Activated naive CD4-positive, alpha-beta T cell treated with anti-CD3 and anti-CD28 coated beads for 36 hours (primary cell): Measurements from ENCODE around the gene NELL2. TPM values are rescaled to one million over a fixed set of nuclear protein-coding genes. Genes with fewer than 3 reads are reported as not detected.
"Not testable (repeated sequence)": the region's sequence is repeated elsewhere in the genome, so short reads cannot be mapped to it uniquely, and the experiment has no call there.

Source experiments
- CTCF ChIA-PET: fragments of 350-600 bp; sonication (Branson Sonifier 250); formaldehyde crosslinking; loops from one replicate; lab custom pipeline; 2021; ENCODE audit warnings: antibody characterized with exemption; lab: Charles Lee
- DNase-seq: peaks from one replicate; pipeline ENCODE4 v3.0.0-alpha.2; 2020
- H3K27ac Mint-ChIP-seq: one replicate; pipeline ENCODE4 v1.8.0; 2021; ENCODE audit warnings: mild to moderate bottlenecking, mixed read lengths
- H3K27me3 Mint-ChIP-seq: one replicate; pipeline ENCODE4 v1.8.0; 2021; ENCODE audit warnings: low read depth, mixed read lengths
- H3K36me3 Mint-ChIP-seq: one replicate; pipeline ENCODE4 v1.8.0; 2021; ENCODE audit warnings: low read depth, mixed read lengths
- H3K4me1 Mint-ChIP-seq: one replicate; pipeline ENCODE4 v1.8.0; 2021; ENCODE audit warnings: low read depth, mixed read lengths
- H3K4me3 Mint-ChIP-seq: one replicate; pipeline ENCODE4 v1.8.0; 2021; ENCODE audit warnings: mild to moderate bottlenecking, moderate library complexity, mixed read lengths
- H3K9me3 Mint-ChIP-seq: one replicate; pipeline ENCODE4 v1.8.0; 2021; ENCODE audit warnings: mixed read lengths
- intact Hi-C: fragments of 100-400 bp; cut with micrococcal nuclease; formaldehyde crosslinking; loops from one replicate; pipeline ENCODE4 v1.15.1; 2023
- total RNA-seq, 2 experiments: library from RNA; stranded (reverse); gene quantifications; one replicate each; pipeline ENCODE4 v1.2.3, GENCODE V29; 2021

NELL2 gene
- total RNA-seq, 2 experiments from 2014 or later = 61.9 to 72.2 TPM

DNA sequence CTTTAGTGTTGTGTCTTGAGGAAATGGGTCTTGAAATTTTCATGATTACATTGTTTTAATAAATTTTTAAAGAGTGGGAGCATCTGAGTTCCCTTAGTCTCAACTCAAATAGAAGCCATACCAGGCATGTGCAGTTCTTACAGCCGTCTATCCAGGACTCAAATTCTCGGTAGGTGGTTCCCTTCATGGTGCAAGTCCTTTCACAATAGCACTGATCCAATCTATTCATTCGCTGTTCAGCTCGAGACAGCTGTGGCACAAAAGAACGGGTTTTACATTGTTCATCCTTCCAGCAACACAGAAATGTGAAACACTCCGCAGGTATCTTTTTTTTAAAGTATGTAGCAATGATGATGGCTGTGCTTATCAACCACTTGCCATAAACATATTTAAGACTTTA is 100.2 kb downstream of the NELL2 start:
- Mint-ChIP-seq H3K27me3 (no peaks in the 10 kb centered on the region), H3K36me3 (peaks cover 16% of the 10 kb centered on the region), H3K4me1 (peaks cover 16% of the 10 kb centered on the region), H3K27ac (no peak overlapping the region), H3K4me3 (no peak overlapping the region), H3K9me3 (no peaks in the 10 kb centered on the region)
- intact Hi-C loops = loop anchor here (2.0 to 10.0 kb wide), 3 partner anchors 37 to 821 kb away; no protein-coding TSS in a partner anchor
- CTCF ChIA-PET = interaction anchor here (0.7 to 5.4 kb wide), 4 partner anchors 37 to 155 kb away, joined by 3 to 81 read pairs (median 4); partner anchors contain the start of gene NELL2
- DNase-seq = no peak

DNA sequence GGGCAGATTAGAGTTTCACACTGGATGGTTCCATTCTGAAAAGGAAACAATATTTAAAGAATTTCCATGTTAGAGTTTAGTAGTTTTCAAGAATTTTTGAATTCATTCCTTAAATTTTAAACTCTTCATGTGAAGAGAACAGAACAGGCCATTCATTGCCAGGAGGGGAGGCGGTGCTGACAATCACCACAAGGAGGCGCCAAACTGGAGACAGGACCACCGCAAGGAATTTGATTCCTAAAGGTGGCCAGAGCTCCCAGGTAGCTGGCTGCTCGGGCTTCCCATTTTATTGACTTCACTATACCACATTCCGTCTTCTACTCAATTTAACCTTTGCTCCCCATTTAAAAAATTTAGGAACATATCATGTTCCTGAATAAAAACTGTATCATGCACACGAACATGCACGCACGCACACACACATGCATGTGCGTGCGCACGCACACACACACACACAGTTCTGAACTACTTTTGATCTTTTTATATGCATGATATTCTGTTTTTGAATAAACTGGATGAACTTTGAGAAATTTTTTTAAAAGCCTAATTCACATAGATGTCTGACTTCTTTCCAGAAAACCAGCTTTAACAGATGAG is 101.2 kb downstream of the NELL2 start:
- Mint-ChIP-seq H3K9me3 (no peaks in the 10 kb centered on the region), H3K36me3 (peaks cover 13% of the 10 kb centered on the region), H3K4me3 (no peak overlapping the region), H3K4me1 (peaks cover 8% of the 10 kb centered on the region), H3K27me3 (no peaks in the 10 kb centered on the region), H3K27ac (no peak overlapping the region)
- CTCF ChIA-PET = interaction anchor here (0.7 to 5.4 kb wide), 14 partner anchors 8 to 202 kb away, joined by 3 to 81 read pairs (median 4); partner anchors contain the start of gene NELL2
- peak; percentile 75 for DNase-seq
- intact Hi-C loops = loop anchor here (1.0 to 10.0 kb wide), 5 partner anchors 38 to 820 kb away; no protein-coding TSS in a partner anchor

DNA sequence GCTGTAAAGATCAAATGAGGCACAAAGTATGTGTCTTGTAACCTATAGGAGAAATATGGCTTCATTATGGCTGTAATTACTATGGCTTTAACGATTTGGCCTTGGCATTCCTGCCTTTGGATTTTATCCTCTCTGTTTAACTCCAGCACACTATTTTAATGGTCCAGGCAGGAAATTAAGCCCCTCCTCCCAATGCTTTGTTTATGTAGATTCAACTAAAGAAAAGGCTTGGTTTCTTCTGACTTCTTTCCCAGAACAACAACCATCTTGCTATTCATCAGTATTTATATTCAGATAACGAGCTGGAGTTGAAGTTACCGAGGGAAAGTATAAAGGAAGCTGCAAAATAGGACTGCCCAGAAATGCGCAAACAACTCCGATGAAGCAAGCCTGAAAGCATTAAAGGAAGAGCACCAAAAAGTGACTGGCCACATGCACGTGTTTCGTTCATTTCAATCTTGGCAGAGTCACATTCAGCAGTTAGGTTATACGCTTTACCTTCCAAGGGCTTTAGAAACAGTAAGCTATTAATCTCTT is 104.6 kb downstream of the NELL2 start:
- CTCF ChIA-PET = interaction anchor here (1.5 to 1.7 kb wide), 2 partner anchors 103 to 177 kb away, joined by 3 to 6 read pairs; no protein-coding TSS in a partner anchor
- H3K4me3 Mint-ChIP-seq = no peak overlapping the region
- no peak for DNase-seq
- no peaks in the 10 kb centered on the region for H3K9me3 Mint-ChIP-seq
- no peak overlapping the region for H3K27ac Mint-ChIP-seq
- H3K27me3 Mint-ChIP-seq = no peaks in the 10 kb centered on the region
- intact Hi-C loops = loop anchor here (10.0 kb wide), 2 partner anchors 757 to 817 kb away; no protein-coding TSS in a partner anchor
- peaks cover 3% of the 10 kb centered on the region for H3K4me1 Mint-ChIP-seq
- H3K36me3 Mint-ChIP-seq = peaks cover 12% of the 10 kb centered on the region

DNA sequence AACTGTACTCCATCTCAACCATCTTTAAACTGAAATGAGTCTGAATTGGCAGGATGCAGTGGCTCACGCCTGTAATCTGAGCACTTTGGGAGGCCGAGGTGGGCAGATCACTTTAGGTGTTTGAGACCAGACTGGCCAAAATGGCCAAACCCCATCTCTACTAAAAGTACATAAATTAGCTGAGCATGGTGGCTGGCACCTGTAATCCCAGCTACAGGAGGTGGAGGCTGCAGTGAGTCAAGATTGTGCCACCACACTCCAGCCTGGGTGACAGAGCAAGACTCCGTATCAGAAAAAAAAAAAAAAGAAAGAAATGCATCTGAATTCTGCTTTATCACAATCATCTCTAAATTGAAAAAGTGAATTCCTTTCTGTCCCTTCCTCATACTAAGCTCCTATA is 110.3 kb downstream of the NELL2 start:
- H3K36me3 Mint-ChIP-seq = peaks cover 14% of the 10 kb centered on the region
- no peaks in the 10 kb centered on the region for H3K9me3 Mint-ChIP-seq
- CTCF ChIA-PET = interaction anchor here (0.6 to 1.8 kb wide), 3 partner anchors 9 to 862 kb away, joined by 3 to 4 read pairs (median 3); partner anchors contain the start of gene NELL2
- intact Hi-C loops = no loop called here
- no peaks in the 10 kb centered on the region for H3K4me1 Mint-ChIP-seq
- H3K27me3 Mint-ChIP-seq = no peaks in the 10 kb centered on the region
- DNase-seq = no peak
- H3K27ac Mint-ChIP-seq = no peak overlapping the region
- no peak overlapping the region for H3K4me3 Mint-ChIP-seq

DNA sequence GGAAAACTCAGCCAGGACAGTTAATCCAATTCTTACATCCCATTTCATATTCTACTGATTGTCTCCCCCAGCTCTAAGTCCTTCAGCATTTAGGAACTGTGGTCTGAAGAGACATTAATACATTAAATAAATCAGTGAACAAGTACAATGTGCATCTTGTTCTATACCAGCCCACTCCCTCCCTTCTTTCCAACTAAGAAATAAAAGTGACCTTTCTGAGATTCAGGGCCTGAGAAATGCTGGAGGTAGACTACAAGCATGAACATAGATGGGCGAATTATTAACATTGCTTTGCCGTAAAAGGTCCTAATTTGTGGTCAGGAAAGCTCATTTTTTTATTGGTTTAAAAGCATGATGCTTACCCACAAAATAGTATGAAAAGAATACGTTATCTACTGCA is 113.1 kb downstream of the NELL2 start:
- peaks cover 24% of the 10 kb centered on the region for H3K36me3 Mint-ChIP-seq
- intact Hi-C loops = no loop called here
- CTCF ChIA-PET = interaction anchor here (1.0 kb wide), 1 partner anchor 18 kb away, joined by 3 read pairs; no protein-coding TSS in a partner anchor
- no peak for DNase-seq
- H3K9me3 Mint-ChIP-seq = no peaks in the 10 kb centered on the region
- no peak overlapping the region for H3K4me3 Mint-ChIP-seq
- H3K27ac Mint-ChIP-seq = no peak overlapping the region
- no peaks in the 10 kb centered on the region for H3K27me3 Mint-ChIP-seq
- peaks cover 16% of the 10 kb centered on the region for H3K4me1 Mint-ChIP-seq

DNA sequence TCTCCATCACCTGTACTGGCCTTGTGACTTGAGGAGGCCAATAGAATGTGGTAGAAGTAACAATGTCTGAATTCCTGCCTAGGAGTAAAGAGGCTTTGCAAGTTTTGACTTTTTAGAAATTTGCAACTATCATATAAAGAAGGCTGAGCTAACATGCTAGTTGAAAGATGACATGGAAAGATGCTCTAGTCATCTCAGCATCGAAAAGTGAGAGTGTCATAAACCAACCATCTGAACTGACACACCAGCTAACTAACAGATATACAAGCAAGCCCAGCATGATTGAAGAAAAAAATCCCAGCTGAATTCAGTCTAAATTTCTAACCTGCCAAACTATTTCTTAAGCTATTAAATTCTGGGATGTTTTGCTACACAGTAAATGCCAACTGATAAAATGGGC is 116.8 kb downstream of the NELL2 start:
- peaks cover 16% of the 10 kb centered on the region for H3K4me1 Mint-ChIP-seq
- intact Hi-C loops = no loop called here
- H3K9me3 Mint-ChIP-seq = no peaks in the 10 kb centered on the region
- peaks cover 25% of the 10 kb centered on the region for H3K36me3 Mint-ChIP-seq
- no peak for DNase-seq
- no peaks in the 10 kb centered on the region for H3K27me3 Mint-ChIP-seq
- CTCF ChIA-PET = no interaction called here
- H3K4me3 Mint-ChIP-seq = no peak overlapping the region
- H3K27ac Mint-ChIP-seq = no peak overlapping the region

DNA sequence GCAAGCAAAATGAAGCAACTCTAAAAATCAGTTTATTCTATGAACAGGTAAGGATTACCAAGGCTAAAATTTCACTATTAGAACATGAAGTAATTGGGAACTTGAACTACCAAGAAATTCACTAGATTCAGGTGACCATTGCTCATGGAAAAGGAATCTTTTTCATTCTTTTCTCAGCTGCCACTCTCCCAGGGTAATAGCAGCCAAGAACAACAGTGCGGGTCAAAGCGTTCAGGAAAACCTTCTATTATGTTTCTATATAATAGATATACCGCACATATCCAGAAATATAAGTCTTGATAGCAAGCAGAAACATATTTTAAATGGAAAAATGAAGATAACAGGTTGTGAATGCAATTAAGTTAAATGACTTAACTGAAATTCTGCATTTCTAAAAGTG is 125.6 kb downstream of the NELL2 start:
- Mint-ChIP-seq H3K4me1 (peaks cover 19% of the 10 kb centered on the region), H3K27ac (no peak overlapping the region), H3K36me3 (peaks cover 20% of the 10 kb centered on the region), H3K27me3 (no peaks in the 10 kb centered on the region), H3K9me3 (peaks cover 3% of the 10 kb centered on the region), H3K4me3 (no peak overlapping the region)
- DNase-seq = no peak
- CTCF ChIA-PET = no interaction called here
- intact Hi-C loops = no loop called here

DNA sequence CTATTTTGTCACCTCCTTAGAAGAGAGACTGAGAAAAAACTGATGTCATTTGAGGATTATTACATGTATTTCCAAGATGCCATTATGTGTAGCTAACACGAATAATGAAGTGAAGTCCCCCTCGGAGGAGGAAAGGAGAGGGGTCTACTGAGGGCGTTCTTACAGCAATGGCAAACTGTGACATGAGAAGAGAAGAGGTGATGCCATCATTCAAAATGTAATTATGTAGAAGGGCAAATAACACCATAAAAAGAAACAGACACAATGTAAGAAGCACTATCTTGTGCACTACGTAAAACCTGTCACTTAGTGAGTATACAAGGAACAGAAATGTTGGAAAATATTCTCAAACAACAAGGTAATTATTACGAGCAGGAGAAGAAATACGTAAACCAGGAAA is 126.5 kb downstream of the NELL2 start:
- CTCF ChIA-PET = no interaction called here
- Mint-ChIP-seq H3K36me3 (peaks cover 25% of the 10 kb centered on the region), H3K4me3 (no peak overlapping the region), H3K27me3 (no peaks in the 10 kb centered on the region), H3K4me1 (peaks cover 19% of the 10 kb centered on the region), H3K9me3 (peaks cover 3% of the 10 kb centered on the region), H3K27ac (no peak overlapping the region)
- DNase-seq = no peak
- intact Hi-C loops = no loop called here

DNA sequence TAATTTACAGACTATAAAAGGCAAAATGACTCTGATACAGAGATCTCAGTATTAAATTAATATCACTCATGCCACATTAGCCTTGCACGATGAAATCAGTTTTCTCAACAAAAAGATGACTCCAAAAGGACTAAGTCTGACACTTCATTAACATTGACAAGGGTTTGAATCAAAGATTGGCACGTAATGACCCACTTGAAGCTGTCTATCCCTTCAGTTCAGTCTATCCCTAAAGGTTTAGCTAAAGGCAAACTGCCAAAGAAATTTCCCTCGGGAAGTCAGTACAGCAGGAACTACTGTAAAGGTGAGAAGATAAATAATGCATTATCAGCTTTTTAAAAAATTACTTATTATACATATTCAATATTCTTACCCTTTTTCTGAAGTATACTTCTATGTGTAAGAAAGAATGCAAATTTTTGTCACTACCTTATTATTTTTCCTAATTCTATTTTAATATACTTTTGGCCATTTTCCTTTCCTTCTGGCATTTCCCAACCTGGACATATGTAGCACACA is 127.1 kb downstream of the NELL2 start:
- CTCF ChIA-PET = interaction anchor here (0.6 kb wide), 1 partner anchor 124 kb away, joined by 4 read pairs; no protein-coding TSS in a partner anchor
- Mint-ChIP-seq H3K4me1 (peaks cover 19% of the 10 kb centered on the region), H3K4me3 (no peak overlapping the region), H3K9me3 (peaks cover 5% of the 10 kb centered on the region), H3K27me3 (no peaks in the 10 kb centered on the region), H3K36me3 (peaks cover 26% of the 10 kb centered on the region), H3K27ac (no peak overlapping the region)
- no peak for DNase-seq
- intact Hi-C loops = no loop called here

DNA sequence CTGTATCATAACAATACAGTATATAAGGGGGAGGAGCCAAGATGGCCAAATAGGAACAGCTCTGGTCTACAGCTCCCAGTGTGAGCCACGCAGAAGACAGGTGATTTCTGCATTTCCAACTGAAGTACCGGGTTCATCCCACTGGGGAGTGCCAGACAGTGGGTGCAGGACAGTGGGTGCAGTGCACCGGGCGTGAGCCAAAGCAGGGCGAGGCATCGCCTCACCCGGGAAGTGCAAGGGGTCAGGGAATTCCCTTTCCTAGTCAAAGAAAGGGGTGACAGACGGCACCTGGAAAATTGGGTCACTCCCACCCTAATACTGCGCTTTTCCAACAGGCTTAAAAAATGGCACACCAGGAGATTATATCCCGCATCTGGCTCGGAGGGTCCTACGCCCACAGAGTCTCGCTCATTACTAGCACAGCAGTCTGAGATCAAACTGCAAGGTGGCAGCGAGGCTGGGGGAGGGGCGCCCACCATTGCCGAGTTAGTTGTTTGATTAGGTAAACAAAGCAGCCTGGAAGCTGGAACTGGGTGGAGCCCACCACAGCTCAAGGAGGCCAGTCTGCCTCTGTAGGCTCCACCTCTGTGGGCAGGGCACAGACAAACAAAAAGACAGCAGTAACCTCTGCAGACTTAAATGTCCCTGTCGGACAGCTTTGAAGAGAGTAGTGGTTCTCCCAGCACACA is 134.7 kb downstream of the NELL2 start:
- CTCF ChIA-PET = not testable (repeated sequence)
- peaks cover 46% of the 10 kb centered on the region for H3K36me3 Mint-ChIP-seq

DNA sequence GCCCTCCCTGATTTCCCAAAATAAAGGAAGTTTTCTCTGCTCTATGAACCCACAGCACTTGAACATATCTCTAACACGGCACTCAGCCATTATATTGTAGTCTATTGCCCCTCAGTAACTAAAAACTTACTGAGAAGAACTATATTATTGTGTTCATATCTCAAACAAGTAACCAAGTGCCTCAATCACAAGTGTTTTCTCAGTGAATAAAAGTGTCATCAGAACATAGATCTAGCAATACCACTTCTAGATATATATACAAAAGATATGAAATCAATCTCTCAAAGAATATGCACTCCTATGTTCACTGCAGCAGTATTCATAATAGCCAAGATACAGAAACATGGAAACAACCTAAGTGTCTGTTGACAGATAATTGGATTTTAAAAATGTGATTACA is 138.1 kb downstream of the NELL2 start:
- no peak overlapping the region for H3K27ac Mint-ChIP-seq
- peaks cover 36% of the 10 kb centered on the region for H3K36me3 Mint-ChIP-seq
- CTCF ChIA-PET = no interaction called here
- H3K27me3 Mint-ChIP-seq = no peaks in the 10 kb centered on the region
- H3K4me3 Mint-ChIP-seq = no peak overlapping the region
- no peak for DNase-seq
- peaks cover 11% of the 10 kb centered on the region for H3K9me3 Mint-ChIP-seq
- intact Hi-C loops = no loop called here
- H3K4me1 Mint-ChIP-seq = no peaks in the 10 kb centered on the region

More for the DNA sequence above, 134.7 kb downstream of the NELL2 start:
- H3K27me3 Mint-ChIP-seq, intact Hi-C loops, H3K4me1 Mint-ChIP-seq, H3K9me3 Mint-ChIP-seq, H3K4me3 Mint-ChIP-seq, DNase-seq, H3K27ac Mint-ChIP-seq: not testable (repeated sequence)

DNA sequence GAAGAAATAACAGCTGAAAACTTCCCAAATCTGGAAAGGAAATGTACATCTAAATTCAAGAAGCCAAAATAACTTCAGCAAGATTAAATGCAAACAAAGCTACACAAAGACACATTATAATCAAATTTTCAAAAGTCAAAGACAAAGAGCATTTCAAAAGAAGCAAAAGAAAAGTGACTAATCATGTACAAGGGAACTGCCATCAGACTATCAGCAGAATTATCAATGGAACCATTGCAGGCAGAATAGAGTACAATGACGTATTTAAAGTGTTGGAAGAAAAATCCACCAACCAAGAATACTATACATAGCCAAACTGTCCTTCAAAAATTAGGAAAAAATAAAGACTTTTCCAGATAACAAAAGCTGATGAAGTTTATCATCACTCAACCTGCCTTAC is 147.5 kb downstream of the NELL2 start:
- Mint-ChIP-seq H3K9me3 (peaks cover 27% of the 10 kb centered on the region), H3K27ac (no peak overlapping the region), H3K4me3 (no peak overlapping the region), H3K36me3 (peaks cover 51% of the 10 kb centered on the region), H3K27me3 (no peaks in the 10 kb centered on the region), H3K4me1 (peaks cover 14% of the 10 kb centered on the region)
- intact Hi-C loops = no loop called here
- CTCF ChIA-PET = interaction anchor here (0.6 kb wide), 1 partner anchor 222 kb away, joined by 3 read pairs; no protein-coding TSS in a partner anchor
- no peak for DNase-seq
